SK-N-SH (cell line): ENCODE results near the gene ULK3. TPM values are rescaled to one million over a fixed set of nuclear protein-coding genes. Genes with fewer than 3 reads are reported as not detected.

Experiments
- CTCF ChIA-PET: fragments of 300-600, 350-600 bp; formaldehyde crosslinking; extraction: SDS; loops from one replicate; lab custom pipeline; 2021; lab: Yijun Ruan, JAX
- POLR2A ChIA-PET: fragments of 350-600 bp; sonication (Branson Sonifier 250); formaldehyde crosslinking; extraction: SDS; loops from one replicate; lab custom pipeline; 2020; ENCODE audit warnings: antibody characterized with exemption, inconsistent platforms; lab: Yijun Ruan, JAX
- DNase-seq: peaks from one replicate; pipeline ENCODE4 v3.0.0; 2012
- H2AFZ ChIP-seq: fragments of 200-600 bp; sonication (generic); 2 replicates; pipeline ENCODE4 v1.8.1; 2016; ENCODE audit warnings: antibody characterized with exemption, mild to moderate bottlenecking, low read depth
- H3F3A ChIP-seq: fragments of 200-600 bp; sonication (generic); replicated peaks from 2 replicates; pipeline ENCODE3; 2016; ENCODE audit warnings: antibody characterized with exemption, mild to moderate bottlenecking; ENCODE audit not compliant: insufficient read depth
- H3K27ac ChIP-seq, 2 experiments: fragments of 200-500 bp in 1 of 2; fragments of 200-600 bp in 1 of 2; sonication (Bioruptor generic) in 1 of 2; sonication (generic), shearing (Covaris generic) in 1 of 2; 2 replicates each; pipeline versions ENCODE4 v1.5.1 to v1.6.1; 2014 to 2016; ENCODE audit warnings: low read depth in 2 of 2, inconsistent platforms in 1 of 2, low read length in 1 of 2, mild to moderate bottlenecking in 1 of 2, mixed read lengths in 1 of 2
- H3K27me3 ChIP-seq: fragments of 200-600 bp; sonication (generic), shearing (Covaris generic); 2 replicates; pipeline ENCODE4 v1.6.1; 2016; ENCODE audit warnings: mixed run types; ENCODE audit not compliant: insufficient read depth
- H3K36me3 ChIP-seq, 2 experiments: fragments of 200-500 bp in 1 of 2; fragments of 200-600 bp in 1 of 2; sonication (Bioruptor generic) in 1 of 2; sonication (generic) in 1 of 2; replicated peaks in 1 of 2; 2 replicates each; pipeline versions ENCODE3 to v1.5.1; 2014 to 2016; ENCODE audit warnings: low read length in 1 of 2, mild to moderate bottlenecking in 1 of 2; ENCODE audit not compliant: insufficient read depth in 2 of 2, control insufficient read depth in 1 of 2
- H3K4me1 ChIP-seq, 2 experiments: fragments of 200-500 bp in 1 of 2; fragments of 200-600 bp in 1 of 2; sonication (Bioruptor generic) in 1 of 2; sonication (generic), shearing (Covaris generic) in 1 of 2; 2 replicates each; pipeline versions ENCODE4 v1.5.1 to v1.6.1; 2014 to 2016; ENCODE audit warnings: low read depth in 1 of 2, low read length in 1 of 2, mixed run types in 1 of 2; ENCODE audit not compliant: insufficient read depth in 2 of 2, control insufficient read depth in 1 of 2
- H3K4me2 ChIP-seq: fragments of 200-600 bp; sonication (generic), shearing (Covaris generic); 2 replicates; pipeline ENCODE4 v1.6.1; 2017; ENCODE audit warnings: mixed run types
- H3K4me3 ChIP-seq, 2 experiments: fragments of 200-500 bp in 1 of 2; fragments of 200-600 bp in 1 of 2; sonication (Bioruptor generic) in 1 of 2; sonication (generic), shearing (Covaris generic) in 1 of 2; 2 replicates each; pipeline versions ENCODE4 v1.5.1 to v1.8.1; 2014 to 2016; ENCODE audit warnings: low read depth in 2 of 2, inconsistent platforms in 1 of 2, low read length in 1 of 2, mild to moderate bottlenecking in 1 of 2, mixed read lengths in 1 of 2, moderate library complexity in 1 of 2
- H3K79me2 ChIP-seq: fragments of 200-600 bp; sonication (generic); 2 replicates; pipeline ENCODE4 v1.8.1; 2017; ENCODE audit warnings: mild to moderate bottlenecking; ENCODE audit not compliant: insufficient read depth
- H3K9ac ChIP-seq: fragments of 200-600 bp; sonication (generic); 2 replicates; pipeline ENCODE4 v1.6.1; 2017; ENCODE audit warnings: mixed run types
- H3K9me2 ChIP-seq: fragments of 200-600 bp; sonication (generic); 2 replicates; pipeline ENCODE4 v1.6.1; 2017; ENCODE audit warnings: mixed run types
- H3K9me3 ChIP-seq: fragments of 200-600 bp; sonication (generic); 2 replicates; pipeline ENCODE4 v1.6.1; 2017; ENCODE audit warnings: mixed run types, mild to moderate bottlenecking, moderate library complexity
- H4K20me1 ChIP-seq: fragments of 200-600 bp; sonication (generic); 2 replicates; pipeline ENCODE4 v1.6.1; 2017; ENCODE audit warnings: mild to moderate bottlenecking, mixed run types; ENCODE audit not compliant: insufficient read depth
- CHD2 ChIP-seq: fragments of 150-350 bp; IDR thresholded peaks from 2 replicates; pipeline ENCODE4 v1.6.1; 2018; ENCODE audit warnings: low read length; ENCODE audit not compliant: partially characterized antibody
- EP300 ChIP-seq, 2 experiments: IDR thresholded peaks; 2 replicates each; pipeline versions ENCODE4 v1.4.0 to v1.6.1; 2012; ENCODE audit warnings: borderline replicate concordance in 1 of 2, low read depth in 1 of 2, low read length in 1 of 2
- EZH2phosphoT487 ChIP-seq: fragments of 200-600 bp; sonication (generic); IDR thresholded peaks from 2 replicates; pipeline ENCODE4 v1.6.1; 2017; ENCODE audit warnings: low read depth, mixed run types, mild to moderate bottlenecking, antibody characterized with exemption, moderate library complexity, borderline replicate concordance
- FOSL2 ChIP-seq: IDR thresholded peaks from 2 replicates; pipeline ENCODE4 v1.4.0; 2012; ENCODE audit warnings: low read depth, mild to moderate bottlenecking, moderate library complexity, borderline replicate concordance
- FOXJ3 ChIP-seq: sonication (generic); formaldehyde crosslinking; IDR thresholded peaks from 2 replicates; pipeline ENCODE4 v1.5.1; 2020; ENCODE audit warnings: mild to moderate bottlenecking, missing genetic modification reagents
- GABPA ChIP-seq: IDR thresholded peaks from 2 replicates; pipeline ENCODE4 v1.4.0; 2012; ENCODE audit warnings: low read depth, mild to moderate bottlenecking
- JUND ChIP-seq: IDR thresholded peaks from 2 replicates; pipeline ENCODE4 v1.4.0; 2012
- MEF2A ChIP-seq: IDR thresholded peaks from 2 replicates; pipeline ENCODE4 v1.4.0; 2012; ENCODE audit warnings: low read depth, borderline replicate concordance
- MXI1 ChIP-seq: IDR thresholded peaks from 2 replicates; pipeline ENCODE4 v1.6.1; 2012; ENCODE audit warnings: mild to moderate bottlenecking, low read depth, low read length, improper control_type of control experiment
- NFIC ChIP-seq: IDR thresholded peaks from 2 replicates; pipeline ENCODE4 v1.4.0; 2012; ENCODE audit warnings: borderline replicate concordance
- NRF1 ChIP-seq: IDR thresholded peaks from 2 replicates; pipeline ENCODE4 v1.6.1; 2012; ENCODE audit warnings: low read depth, mild to moderate bottlenecking, low read length
- POLR2AphosphoS5 ChIP-seq: IDR thresholded peaks from 2 replicates; pipeline ENCODE4 v1.6.1; 2012; ENCODE audit warnings: low read depth, low read length
- RCOR1 ChIP-seq: fragments of 150-350 bp; IDR thresholded peaks from 2 replicates; pipeline ENCODE4 v1.6.1; 2017; ENCODE audit warnings: antibody characterized with exemption, low read length
- SIN3A ChIP-seq: IDR thresholded peaks from 2 replicates; pipeline ENCODE4 v1.6.1; 2012; ENCODE audit warnings: low read depth, mild to moderate bottlenecking, low read length, moderate library complexity, borderline replicate concordance
- TEAD4 ChIP-seq: IDR thresholded peaks from 2 replicates; pipeline ENCODE4 v1.4.0; 2012; ENCODE audit warnings: mild to moderate bottlenecking, borderline replicate concordance; ENCODE audit not compliant: insufficient read depth
- YY1 ChIP-seq: IDR thresholded peaks from 2 replicates; pipeline ENCODE4 v1.4.0; 2012; ENCODE audit warnings: low read depth, mild to moderate bottlenecking
- WGBS: methylation state at CpG from one replicate; pipeline ENCODE4 v1.1.6; 2017; ENCODE audit warnings: low lambda C conversion rate; 5-methylcytosine and 5-hydroxymethylcytosine counted together
- polyA plus RNA-seq, 3 experiments: library from polyadenylated mRNA; depleted of rRNA; stranded (reverse); fragments of >200 nt; gene quantifications; 2 replicates each; pipeline ENCODE4 v1.2.3, GENCODE V29; 2012
- TF ChIP-seq, protein P1 (sequence below): fragments of 150-350 bp; IDR thresholded peaks from 2 replicates; pipeline ENCODE4 v1.6.1; 2016; ENCODE audit warnings: mild to moderate bottlenecking, low read depth, low read length
- TF ChIP-seq, protein P2 (sequence below): IDR thresholded peaks from 2 replicates; pipeline ENCODE4 v1.4.0; 2012; ENCODE audit warnings: low read depth, borderline replicate concordance
- TF ChIP-seq, protein P3 (sequence below): IDR thresholded peaks from 2 replicates; pipeline ENCODE4 v1.4.0; 2012; ENCODE audit warnings: low read depth, borderline replicate concordance

Gene ULK3
- polyA plus RNA-seq, 1 of the 3 experiments (the other 2 are of a cell fraction), result 41.3 TPM

DNA sequence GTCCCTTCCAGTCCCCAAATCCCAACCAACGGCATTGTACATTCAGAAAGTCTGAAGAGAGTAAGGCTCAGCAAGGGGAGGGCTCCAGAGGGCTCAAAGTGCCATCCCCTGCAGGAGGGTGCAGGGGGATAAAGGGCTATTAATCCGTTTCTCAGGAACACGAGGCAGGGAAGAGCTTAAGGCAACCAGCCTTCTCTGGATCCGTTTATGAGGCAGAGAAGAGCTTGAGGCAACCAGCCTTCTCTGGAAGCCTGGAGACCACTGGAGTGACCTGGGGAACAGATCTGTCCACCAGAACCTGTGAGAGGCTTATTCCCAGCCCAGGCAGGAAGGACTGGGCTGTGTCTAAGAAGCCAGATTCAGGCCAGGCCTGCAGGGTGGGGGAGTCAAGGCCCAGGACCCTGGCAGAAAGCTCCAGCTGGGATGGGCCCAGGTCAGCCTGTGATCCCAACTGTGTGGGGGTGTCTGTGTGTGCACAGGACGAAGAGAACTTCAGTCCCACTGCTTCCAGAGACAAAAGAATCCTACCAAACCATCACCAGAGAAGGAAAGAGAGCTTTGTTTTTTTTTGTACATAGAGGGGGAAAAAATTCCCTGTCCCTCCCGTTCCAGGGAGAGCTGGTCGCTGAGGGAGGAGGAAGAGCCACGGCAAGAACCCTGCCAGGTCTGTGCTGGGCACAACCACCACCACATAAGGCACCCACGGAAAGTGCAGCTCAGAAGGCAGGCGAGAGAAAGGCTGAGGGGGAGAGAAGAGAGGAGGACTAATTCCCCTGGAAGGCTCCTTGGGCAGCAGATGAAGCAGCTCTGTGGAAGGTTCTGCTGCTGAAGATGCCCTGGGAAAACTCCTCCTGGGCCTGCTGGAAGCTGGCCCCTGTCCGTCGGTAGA lies 1.6 kb upstream of the ULK3 start:
- peaks cover 0 to 23% of the 10 kb centered on the region in 2 experiments; a peak in 2 of 4 replicates for H3K4me1 ChIP-seq
- H2AFZ ChIP-seq, result no peak overlapping the region
- no peak overlapping the region for H3K4me2 ChIP-seq
- peak; percentile 24 for DNase-seq
- no peak overlapping the region for H3K4me3 ChIP-seq
- no peaks in the 10 kb centered on the region for H4K20me1 ChIP-seq
- no peaks in the 10 kb centered on the region for H3K27me3 ChIP-seq
- H3K79me2 ChIP-seq, result no peaks in the 10 kb centered on the region
- POLR2A ChIA-PET, result interaction anchor here (0.7 to 1.2 kb wide), 2 partner anchors 14 to 55 kb away, joined by 3 to 4 read pairs; no protein-coding TSS in a partner anchor
- peak overlapping the region in 1 of 2 experiments; percentile 40; a peak in 1 of 4 replicates for H3K27ac ChIP-seq
- 96% methylated on average over 10 of the region's 12 CpGs for WGBS
- no peaks in the 10 kb centered on the region for H3K9me2 ChIP-seq
- H3K9me3 ChIP-seq, result no peaks in the 10 kb centered on the region
- no peak overlapping the region for H3K9ac ChIP-seq
- TF ChIP-seq SIN3A, result no peak
- no peak for TF ChIP-seq YY1
- TF ChIP-seq TEAD4, result no peak
- TF ChIP-seq, protein P1, sequence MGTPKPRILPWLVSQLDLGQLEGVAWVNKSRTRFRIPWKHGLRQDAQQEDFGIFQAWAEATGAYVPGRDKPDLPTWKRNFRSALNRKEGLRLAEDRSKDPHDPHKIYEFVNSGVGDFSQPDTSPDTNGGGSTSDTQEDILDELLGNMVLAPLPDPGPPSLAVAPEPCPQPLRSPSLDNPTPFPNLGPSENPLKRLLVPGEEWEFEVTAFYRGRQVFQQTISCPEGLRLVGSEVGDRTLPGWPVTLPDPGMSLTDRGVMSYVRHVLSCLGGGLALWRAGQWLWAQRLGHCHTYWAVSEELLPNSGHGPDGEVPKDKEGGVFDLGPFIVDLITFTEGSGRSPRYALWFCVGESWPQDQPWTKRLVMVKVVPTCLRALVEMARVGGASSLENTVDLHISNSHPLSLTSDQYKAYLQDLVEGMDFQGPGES, result no peak
- TF ChIP-seq NRF1, result no peak
- no peak for TF ChIP-seq EZH2phosphoT487
- TF ChIP-seq MEF2A, result no peak
- TF ChIP-seq POLR2AphosphoS5, result no peak
- TF ChIP-seq JUND, result no peak
- TF ChIP-seq EP300 (IDR thresholded peaks at IDR 0.05; ENCODE audit: borderline replicate concordance in 1 of 2, low read depth in 1 of 2, low read length in 1 of 2), result no peak
- TF ChIP-seq, protein P2, sequence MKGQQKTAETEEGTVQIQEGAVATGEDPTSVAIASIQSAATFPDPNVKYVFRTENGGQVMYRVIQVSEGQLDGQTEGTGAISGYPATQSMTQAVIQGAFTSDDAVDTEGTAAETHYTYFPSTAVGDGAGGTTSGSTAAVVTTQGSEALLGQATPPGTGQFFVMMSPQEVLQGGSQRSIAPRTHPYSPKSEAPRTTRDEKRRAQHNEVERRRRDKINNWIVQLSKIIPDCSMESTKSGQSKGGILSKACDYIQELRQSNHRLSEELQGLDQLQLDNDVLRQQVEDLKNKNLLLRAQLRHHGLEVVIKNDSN, result no peak
- TF ChIP-seq, all 33 proteins: peak for 0
- CTCF ChIA-PET, result interaction anchor here (1.0 to 10.8 kb wide), 10 partner anchors 8 to 212 kb away, joined by 3 to 95 read pairs (median 6); partner anchors contain the start of gene RPP25
- Histone ChIP-seq H3K36me3 (peaks cover 0 to 42% of the 10 kb centered on the region in 2 experiments), H3F3A (no peaks in the 10 kb centered on the region)

DNA sequence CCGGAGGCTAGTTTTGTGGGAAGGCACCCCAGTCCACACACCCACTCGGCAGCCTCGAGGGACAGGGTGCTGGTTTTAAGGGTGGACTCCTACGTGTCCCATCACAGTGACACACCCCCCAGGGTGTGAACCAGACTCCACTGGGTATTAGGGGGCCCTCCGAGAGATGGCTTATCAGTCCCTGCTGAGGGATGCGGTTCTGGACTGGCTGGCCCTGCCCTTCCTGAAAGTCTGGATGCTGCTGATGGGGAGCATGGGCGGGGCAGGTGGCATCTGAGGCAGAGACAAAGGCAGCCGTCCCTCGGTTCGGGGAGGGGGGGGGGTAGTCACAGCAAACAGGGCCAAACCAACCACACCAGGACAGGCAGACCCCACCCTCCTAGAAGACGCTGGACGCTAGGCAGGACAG lies 939 bp upstream of the ULK3 start:
- Histone ChIP-seq H3K9me2 (no peaks in the 10 kb centered on the region), H3K9me3 (no peaks in the 10 kb centered on the region), H3K4me3 (no peak overlapping the region; a peak in 1 of 4 replicates), H3K4me2 (peak overlapping the region; percentile 96; the same call in 1 of the 2 replicates), H3K9ac (peak overlapping the region; percentile 72), H3F3A (no peaks in the 10 kb centered on the region), H3K79me2 (no peaks in the 10 kb centered on the region), H3K27me3 (no peaks in the 10 kb centered on the region), H3K36me3 (peaks cover 0 to 46% of the 10 kb centered on the region in 2 experiments), H3K4me1 (peaks cover 0 to 23% of the 10 kb centered on the region in 2 experiments; a peak in 2 of 4 replicates), H2AFZ (no peak overlapping the region), H3K27ac (peak overlapping the region; percentile 72 to 85; a peak in 3 of 4 replicates), H4K20me1 (no peaks in the 10 kb centered on the region)
- ChIA-PET CTCF (interaction anchor here (0.6 to 10.8 kb wide), 23 partner anchors 9 to 151 kb away, joined by 3 to 95 read pairs (median 5); partner anchors contain the start of genes CSK, RPP25 and SCAMP5), POLR2A (interaction anchor here (0.7 to 1.2 kb wide), 3 partner anchors 26 to 180 kb away, joined by 3 to 4 read pairs (median 3); partner anchors contain the start of gene PPCDC)
- DNase-seq, result peak; percentile 42
- WGBS, result 94% methylated on average over 5 of the region's 12 CpGs
- TF ChIP-seq NFIC, result no peak
- TF ChIP-seq EZH2phosphoT487, result no peak
- no peak for TF ChIP-seq TEAD4
- no peak for TF ChIP-seq FOXJ3 (CRISPR knock-in tag)
- TF ChIP-seq GABPA, result no peak
- no peak for TF ChIP-seq SIN3A
- TF ChIP-seq CHD2, result no peak
- TF ChIP-seq MXI1, result no peak
- TF ChIP-seq, protein P2, result no peak
- TF ChIP-seq, protein P3, sequence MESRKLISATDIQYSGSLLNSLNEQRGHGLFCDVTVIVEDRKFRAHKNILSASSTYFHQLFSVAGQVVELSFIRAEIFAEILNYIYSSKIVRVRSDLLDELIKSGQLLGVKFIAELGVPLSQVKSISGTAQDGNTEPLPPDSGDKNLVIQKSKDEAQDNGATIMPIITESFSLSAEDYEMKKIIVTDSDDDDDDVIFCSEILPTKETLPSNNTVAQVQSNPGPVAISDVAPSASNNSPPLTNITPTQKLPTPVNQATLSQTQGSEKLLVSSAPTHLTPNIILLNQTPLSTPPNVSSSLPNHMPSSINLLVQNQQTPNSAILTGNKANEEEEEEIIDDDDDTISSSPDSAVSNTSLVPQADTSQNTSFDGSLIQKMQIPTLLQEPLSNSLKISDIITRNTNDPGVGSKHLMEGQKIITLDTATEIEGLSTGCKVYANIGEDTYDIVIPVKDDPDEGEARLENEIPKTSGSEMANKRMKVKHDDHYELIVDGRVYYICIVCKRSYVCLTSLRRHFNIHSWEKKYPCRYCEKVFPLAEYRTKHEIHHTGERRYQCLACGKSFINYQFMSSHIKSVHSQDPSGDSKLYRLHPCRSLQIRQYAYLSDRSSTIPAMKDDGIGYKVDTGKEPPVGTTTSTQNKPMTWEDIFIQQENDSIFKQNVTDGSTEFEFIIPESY, result no peak
- TF ChIP-seq POLR2AphosphoS5, result no peak
- TF ChIP-seq FOSL2, result no peak
- TF ChIP-seq YY1, result no peak
- no peak for TF ChIP-seq NRF1
- no peak for TF ChIP-seq RCOR1
